NCI-H1417 treated with DMSO at 0.1 percent for 48 hours (cell line): ENCODE data around the gene GRWD1.
"Not testable (repeated sequence)": the region's sequence is repeated elsewhere in the genome, so short reads cannot be mapped to it uniquely, and the experiment has no call there.

ENCODE experiments used
- DNase-seq: peaks from one replicate; lab custom pipeline; 2025; lab: John Stamatoyannopoulos, UW

The GRWD1 gene

GRCh38 chr19:48479686-48480085, 33.9 kb downstream of the GRWD1 start:
- DNase-seq, result no peak

- DNase-seq, result no peak
These were observed 34.4 kb downstream of the GRWD1 start for GRCh38 chr19:48480183-48480557.

- no peak for DNase-seq
These were observed 35.0 kb downstream of the GRWD1 start for GRCh38 chr19:48480558-48481500.

- DNase-seq, result no peak
These were observed 36.3 kb downstream of the GRWD1 start for GRCh38 chr19:48481846-48482639.

GRCh38 chr19:48483301-48483700, 37.5 kb downstream of the GRWD1 start:
- no peak for DNase-seq

- DNase-seq, result no peak
These were observed 38.6 kb downstream of the GRWD1 start for GRCh38 chr19:48484247-48484893.

- no peak for DNase-seq
These were observed 39.3 kb downstream of the GRWD1 start for GRCh38 chr19:48484931-48485612.

GRCh38 chr19:48486706-48487105, 40.9 kb downstream of the GRWD1 start:
- not testable (repeated sequence) for DNase-seq

GRCh38 chr19:48487544-48487943, 41.8 kb downstream of the GRWD1 start:
- DNase-seq, result no peak

- no peak for DNase-seq
These were observed 42.2 kb downstream of the GRWD1 start for GRCh38 chr19:48487948-48488347.

- not testable (repeated sequence) for DNase-seq
These were observed 42.7 kb downstream of the GRWD1 start for GRCh38 chr19:48488478-48488877.

GRCh38 chr19:48489608-48490216, 43.9 kb downstream of the GRWD1 start:
- no peak for DNase-seq

- DNase-seq, result no peak
These were observed 45.4 kb downstream of the GRWD1 start for GRCh38 chr19:48490981-48491792.

- DNase-seq, result no peak
These were observed 46.0 kb downstream of the GRWD1 start for GRCh38 chr19:48491793-48492123.

GRCh38 chr19:48492925-48493717, 47.3 kb downstream of the GRWD1 start:
- DNase-seq, result peak; percentile 96

GRCh38 chr19:48493718-48494401, 48.1 kb downstream of the GRWD1 start:
- DNase-seq, result no peak

- no peak for DNase-seq
These were observed 49.6 kb downstream of the GRWD1 start for GRCh38 chr19:48495396-48495795.

- DNase-seq, result no peak
These were observed 51.4 kb downstream of the GRWD1 start for GRCh38 chr19:48496959-48497727.
